Measurements from ENCODE around the gene SAV1.

DNA sequence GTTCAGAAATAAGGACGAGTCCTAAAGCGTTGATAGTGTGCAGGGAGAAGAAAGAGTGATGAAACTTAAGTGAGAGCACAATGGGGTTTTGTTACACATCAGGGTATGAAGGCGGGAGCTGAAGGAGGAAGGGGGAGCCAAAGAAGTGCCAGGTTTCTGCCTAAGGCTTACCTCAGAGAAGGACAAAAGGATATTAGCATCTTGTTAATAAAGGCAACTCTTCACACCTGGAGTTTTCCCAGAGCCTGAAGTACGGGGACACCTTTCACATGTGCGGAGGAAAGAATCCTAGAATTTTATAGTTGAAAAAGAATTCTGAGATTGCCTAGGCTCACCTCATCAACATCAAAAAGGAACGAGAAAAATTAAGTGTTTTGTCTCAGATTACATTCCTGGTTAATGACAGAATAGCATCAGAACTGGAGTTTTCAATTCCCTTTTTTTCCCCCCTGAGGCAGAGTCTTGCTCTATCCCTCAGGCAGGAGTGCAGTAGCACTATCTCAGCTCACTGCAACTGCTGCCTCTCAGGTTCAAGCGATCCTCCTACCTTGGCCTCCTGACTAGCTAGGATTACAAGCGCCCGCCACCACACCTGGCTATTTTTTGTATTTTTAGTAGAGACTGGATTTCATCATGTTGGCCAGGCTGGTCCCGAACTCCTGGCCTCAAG lies 2.2 kb upstream of the SAV1 start:
- TF ChIP-seq, protein P1, sequence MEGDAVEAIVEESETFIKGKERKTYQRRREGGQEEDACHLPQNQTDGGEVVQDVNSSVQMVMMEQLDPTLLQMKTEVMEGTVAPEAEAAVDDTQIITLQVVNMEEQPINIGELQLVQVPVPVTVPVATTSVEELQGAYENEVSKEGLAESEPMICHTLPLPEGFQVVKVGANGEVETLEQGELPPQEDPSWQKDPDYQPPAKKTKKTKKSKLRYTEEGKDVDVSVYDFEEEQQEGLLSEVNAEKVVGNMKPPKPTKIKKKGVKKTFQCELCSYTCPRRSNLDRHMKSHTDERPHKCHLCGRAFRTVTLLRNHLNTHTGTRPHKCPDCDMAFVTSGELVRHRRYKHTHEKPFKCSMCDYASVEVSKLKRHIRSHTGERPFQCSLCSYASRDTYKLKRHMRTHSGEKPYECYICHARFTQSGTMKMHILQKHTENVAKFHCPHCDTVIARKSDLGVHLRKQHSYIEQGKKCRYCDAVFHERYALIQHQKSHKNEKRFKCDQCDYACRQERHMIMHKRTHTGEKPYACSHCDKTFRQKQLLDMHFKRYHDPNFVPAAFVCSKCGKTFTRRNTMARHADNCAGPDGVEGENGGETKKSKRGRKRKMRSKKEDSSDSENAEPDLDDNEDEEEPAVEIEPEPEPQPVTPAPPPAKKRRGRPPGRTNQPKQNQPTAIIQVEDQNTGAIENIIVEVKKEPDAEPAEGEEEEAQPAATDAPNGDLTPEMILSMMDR (IDR thresholded peaks at IDR 0.05), result no peak
- no peak for TF ChIP-seq MYC (IDR thresholded peaks at IDR 0.05; ENCODE audit: borderline replicate concordance, low read length)
- no peak for TF ChIP-seq PHF8 (IDR thresholded peaks at IDR 0.05; ENCODE audit: borderline replicate concordance, low read depth)
- no peak for TF ChIP-seq RCOR1 (IDR thresholded peaks at IDR 0.05; ENCODE audit: low read depth, low read length)
- TF ChIP-seq, protein P2, sequence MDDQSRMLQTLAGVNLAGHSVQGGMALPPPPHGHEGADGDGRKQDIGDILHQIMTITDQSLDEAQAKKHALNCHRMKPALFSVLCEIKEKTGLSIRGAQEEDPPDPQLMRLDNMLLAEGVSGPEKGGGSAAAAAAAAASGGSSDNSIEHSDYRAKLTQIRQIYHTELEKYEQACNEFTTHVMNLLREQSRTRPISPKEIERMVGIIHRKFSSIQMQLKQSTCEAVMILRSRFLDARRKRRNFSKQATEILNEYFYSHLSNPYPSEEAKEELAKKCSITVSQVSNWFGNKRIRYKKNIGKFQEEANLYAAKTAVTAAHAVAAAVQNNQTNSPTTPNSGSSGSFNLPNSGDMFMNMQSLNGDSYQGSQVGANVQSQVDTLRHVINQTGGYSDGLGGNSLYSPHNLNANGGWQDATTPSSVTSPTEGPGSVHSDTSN (IDR thresholded peaks at IDR 0.05), result no peak
- no peak for TF ChIP-seq NPAS2 (CRISPR knock-in tag; IDR thresholded peaks at IDR 0.05; ENCODE audit: borderline replicate concordance)
